Stimulated activated CD4-positive, alpha-beta T cell treated with anti-CD3 and anti-CD28 coated beads, TNF-alpha, amount 100 ng/mL, for 48 hours (primary cell): Measurements from ENCODE around the gene HOXA7.

Experiments
- DNase-seq, 3 donors: peaks; one replicate each; pipeline ENCODE4 v3.0.0-alpha.2; 2020; ENCODE audit warnings: low read depth in 3 of 3

HOXA7 gene

DNA sequence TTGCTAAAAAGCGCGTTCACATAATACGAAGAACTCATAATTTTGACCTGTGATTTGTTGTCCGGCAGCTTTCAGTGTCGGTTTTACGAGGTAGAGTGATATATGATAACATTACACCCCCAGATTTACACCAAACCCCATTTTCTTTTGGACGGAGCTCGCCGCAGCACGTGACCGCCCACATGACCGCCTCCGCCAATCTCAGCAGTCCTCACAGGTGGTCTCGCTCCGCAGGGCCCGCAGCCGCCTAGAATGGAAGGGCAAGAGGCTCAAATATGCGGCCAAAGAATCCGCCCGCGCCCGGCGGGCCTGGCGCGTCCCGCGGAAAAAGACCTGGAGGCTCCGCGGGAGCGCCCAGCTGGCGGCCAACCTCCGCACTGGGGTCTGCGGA is at the start of gene HOXA7:
HOXA7 (minus strand) TSS at position 168 of the 391 bp plus-strand sequence; CDS start at position 38, 130 bp downstream.
- no peak for DNase-seq

DNA sequence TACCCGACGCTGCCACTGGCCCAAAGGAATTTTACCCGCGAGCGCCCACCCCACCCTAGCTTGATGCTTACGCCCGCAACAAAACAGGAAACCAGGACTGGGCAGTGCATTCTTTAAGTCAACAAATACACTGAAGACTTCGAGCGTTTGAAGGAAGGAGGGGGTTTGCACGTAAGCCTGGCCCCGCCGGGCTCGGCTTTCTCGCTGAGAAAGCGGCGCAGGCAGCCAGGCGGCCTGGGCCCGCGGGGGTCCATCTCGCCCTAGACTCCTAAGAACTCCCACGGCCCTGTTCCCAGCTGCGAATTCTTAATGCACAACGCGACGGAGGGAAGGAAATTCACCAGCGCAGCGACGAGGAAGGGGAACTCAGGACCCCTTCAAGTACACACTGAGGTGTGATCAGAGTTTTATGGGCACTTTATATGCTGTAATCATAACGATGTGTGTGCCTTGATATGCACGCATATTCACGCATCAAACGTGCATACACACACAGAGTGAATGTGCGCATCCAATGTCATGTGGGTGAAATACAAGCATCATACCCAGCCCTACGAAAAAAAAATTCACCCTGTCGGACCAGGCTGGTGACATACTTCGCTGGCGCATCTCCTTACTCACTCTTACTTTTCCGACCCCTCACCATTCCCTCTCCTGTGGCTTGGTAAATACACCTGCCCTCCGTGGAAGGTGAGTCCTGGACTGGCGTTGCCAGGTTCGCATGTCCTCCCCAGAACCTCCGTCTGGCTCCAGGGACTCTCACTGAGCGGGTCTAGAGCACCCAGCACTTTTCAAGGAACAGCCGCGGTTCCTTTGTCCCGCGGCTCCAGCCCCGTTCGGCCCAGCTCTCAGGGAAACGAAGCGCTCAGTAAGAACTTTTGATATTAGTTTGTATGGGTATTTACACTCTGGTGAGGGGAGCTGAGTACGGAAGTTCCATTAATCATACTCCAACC is 49.1 kb upstream of the HOXA7 start:
- no peak for DNase-seq

DNA sequence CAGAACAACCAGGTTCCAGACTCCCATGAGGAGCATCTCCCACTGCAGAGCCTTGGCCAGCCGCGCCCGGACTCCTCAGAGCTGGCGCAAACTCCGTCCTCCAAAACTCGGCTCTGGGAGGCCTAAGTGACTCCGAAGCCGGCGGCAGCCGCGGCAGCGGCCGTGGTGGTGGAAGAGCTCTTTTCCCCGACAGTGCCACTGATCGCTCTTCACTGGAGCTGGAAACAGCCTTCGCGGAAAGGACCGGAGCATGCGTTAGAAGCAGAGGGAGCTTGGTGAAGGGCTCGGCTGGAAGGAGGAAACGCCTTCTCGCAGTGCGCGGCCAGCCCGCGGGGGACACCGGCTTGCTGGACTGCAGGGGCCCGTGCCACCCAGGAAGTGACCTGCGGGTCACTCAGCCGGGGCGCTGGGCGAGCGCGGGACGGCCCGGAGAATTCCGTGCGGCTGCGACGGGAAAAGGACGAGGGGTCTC is 48.4 kb upstream of the HOXA7 start:
- no peak for DNase-seq

DNA sequence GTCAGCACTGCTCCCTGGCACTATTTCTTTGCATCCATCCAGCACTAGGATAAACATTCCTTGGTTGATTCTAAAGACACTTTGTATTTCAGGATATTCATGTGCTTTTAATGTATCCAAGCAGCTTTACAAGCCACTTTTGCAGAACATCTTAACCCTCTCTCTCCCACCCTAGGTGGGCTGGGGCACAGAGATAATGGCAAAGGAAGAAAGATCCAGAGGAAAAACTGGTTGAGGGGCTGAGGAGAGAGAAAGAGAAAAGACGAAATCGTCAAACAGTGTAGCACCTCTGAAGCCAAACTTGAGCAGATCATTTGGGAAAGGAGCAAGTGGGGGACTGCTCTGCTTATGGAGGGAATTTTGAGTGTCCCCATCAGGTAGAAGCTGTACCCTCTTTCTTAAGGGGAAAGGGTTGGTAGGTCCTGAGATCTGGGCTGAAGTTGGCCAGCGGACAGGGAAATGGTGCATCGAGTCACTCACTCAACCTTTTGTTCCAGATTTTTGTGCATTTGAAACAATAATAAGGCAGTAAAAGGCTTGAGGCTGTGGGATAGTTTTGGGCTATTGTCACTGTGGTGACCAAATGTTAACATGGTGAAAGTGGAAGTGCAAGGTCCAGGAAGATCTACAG is 47.6 kb upstream of the HOXA7 start:
- no peak for DNase-seq

- DNase-seq: no peak
Observed at GRCh38 chr7:27203365-27203953, 47.0 kb upstream of the HOXA7 start.

DNA sequence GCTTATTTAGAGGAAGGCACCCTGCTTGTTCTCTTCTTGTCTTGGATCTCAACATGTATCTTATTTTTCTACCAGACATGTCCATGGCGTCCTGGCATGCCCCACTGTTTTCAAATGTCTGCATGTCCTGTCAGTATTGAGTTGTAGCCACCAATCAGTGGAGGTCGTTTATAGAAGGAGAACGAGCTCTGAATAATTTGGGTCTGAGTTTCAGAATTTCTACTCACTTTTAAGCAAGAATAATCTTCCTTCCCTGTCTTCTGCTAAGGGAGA is 46.3 kb upstream of the HOXA7 start:
- no peak for DNase-seq

- no peak for DNase-seq
Observed at GRCh38 chr7:27202018-27202861, 45.8 kb upstream of the HOXA7 start.

GRCh38 chr7:27201580-27202017 is 45.1 kb upstream of the HOXA7 start:
- DNase-seq: no peak

- DNase-seq: no peak
Observed at GRCh38 chr7:27200761-27201579, 44.5 kb upstream of the HOXA7 start.

DNA sequence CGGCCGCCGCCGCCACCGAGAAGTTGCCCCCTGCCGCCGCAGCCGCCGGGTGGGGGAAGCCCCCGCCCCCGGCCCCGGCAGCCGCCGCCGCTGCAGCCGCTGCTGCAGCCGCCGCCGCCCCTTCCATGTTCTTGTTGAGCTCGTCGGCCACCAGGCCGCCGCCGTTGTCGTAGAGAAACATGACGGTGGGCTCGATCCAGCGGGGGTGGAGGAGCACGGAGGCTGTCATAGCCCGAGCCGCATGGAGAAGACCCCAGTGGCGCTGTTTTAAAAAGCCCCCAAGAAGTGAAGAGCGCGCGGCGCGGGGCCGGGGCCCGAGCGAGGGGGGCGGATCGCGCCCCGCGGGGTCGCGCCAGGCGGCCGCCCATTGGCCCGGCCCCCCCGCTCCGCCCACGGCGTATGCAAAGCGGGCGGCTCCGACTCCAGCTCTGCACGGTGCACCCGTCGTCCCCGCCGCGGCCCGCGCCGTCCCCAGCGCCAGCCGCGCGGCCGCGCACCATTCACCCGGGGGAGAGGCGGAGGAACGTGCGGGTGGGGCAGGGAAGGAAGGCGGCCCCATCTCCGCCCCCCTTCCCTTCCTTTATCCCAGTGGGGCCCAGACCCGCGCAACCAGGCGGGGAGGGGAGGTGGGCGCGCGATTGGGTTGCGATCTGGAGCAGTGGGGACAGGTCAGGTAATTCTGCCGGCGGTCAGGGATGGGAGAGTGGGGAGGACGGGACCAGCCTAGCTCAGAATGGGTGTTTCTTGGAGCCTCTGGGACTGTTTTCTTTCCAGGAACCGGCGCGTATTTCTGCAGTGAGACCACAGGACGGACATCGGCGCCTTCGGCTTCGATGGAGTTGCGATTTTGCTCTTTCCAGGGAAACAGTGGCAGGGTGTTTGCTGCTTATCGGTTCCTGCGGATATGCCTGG is 43.6 kb upstream of the HOXA7 start, which contains the start of gene HOXA13:
HOXA13 (minus strand) TSS at position 243 of the 912 bp plus-strand sequence; CDS start at position 229, 14 bp downstream.
- no peak for DNase-seq

- no peak for DNase-seq
Observed at GRCh38 chr7:27198871-27199801, 42.7 kb upstream of the HOXA7 start.

DNA sequence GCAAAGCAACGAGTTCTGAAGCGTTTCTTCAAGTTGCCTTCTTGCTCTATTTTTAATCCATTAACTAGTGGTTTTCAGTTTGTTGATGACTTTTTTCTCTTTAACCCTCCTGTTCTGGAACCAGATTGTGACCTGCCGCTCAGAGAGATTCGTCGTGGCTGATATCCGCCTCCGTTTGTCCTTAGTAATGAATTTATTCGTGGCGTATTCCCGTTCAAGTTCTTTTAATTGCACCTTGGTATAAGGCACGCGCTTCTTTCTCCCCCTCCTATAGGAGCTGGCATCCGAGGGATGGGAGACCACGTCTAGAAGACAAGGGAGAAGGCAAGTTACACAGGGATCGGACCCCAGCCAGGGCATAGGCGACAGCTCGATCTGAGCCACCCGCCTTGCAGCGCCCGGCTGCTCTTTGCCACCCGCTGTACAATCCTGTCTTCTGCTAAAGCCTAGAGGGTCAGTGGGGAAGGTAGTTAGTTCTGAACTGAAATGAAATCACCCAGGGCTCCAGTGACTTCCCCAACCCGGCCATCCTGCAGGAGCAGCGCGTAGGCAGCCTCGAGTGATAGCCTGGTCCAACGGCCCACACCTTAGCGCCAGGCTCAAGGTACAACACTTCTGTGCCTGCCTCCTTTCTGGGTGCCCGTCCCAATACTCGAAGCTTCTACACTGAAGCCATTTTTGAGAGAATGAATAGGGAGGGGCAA is 41.8 kb upstream of the HOXA7 start:
- DNase-seq: no peak

GRCh38 chr7:27197137-27198042 is 40.9 kb upstream of the HOXA7 start:
- no peak for DNase-seq

- peak; percentile 67 to 76 (median 74) for DNase-seq
Observed at GRCh38 chr7:27196287-27196767, 39.9 kb upstream of the HOXA7 start.

DNA sequence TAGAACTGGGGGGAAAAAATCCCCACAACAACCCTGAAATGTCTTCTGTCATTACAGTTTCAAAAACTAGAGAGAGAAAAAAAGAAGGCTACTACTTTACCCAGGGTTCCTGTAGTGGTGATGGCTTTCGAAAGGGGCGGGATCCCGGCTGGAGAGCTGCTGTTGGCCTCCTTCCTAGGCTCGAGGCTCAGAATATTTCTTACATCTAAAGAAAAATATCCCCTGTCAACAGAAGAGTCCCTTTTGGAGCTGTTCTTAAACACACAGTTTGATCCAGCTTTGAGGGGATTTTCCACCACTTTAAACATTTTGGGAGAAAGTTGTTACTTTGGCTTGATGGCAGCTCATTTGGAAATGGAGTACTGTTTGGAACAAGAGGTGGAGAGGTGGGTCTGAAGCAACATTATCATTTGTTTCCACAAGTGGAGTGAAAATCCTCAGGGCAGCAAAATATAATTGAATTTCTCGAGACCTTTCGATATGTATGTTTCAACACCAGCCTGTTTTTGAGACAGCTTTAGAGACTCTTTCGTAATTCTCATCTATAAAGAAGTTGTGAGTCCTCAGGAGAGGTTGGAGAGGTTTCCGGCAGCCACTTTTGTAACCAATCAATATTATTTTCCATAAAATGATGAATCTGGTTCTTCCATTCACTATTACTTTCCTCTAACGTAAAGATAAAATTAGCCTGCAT is 38.4 kb upstream of the HOXA7 start:
- no peak for DNase-seq

DNA sequence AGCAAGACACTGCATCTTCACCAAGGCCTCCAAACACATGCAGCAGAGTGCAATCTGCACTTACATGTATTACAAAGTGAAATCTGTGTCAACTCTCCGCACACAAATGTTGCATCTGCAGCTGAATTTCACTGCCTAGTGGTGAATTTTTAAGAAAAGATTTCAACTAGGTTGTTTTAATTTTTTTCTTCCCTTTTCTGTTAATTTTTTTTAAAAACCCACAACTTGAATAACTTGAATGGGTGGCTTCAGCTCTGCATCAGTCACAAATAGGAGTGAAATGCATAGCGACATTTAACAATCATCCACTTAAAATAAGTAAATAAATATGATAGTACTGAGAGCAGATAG is 37.5 kb upstream of the HOXA7 start:
- DNase-seq: no peak
